Urinary bladder (tissue), 2 donors: ENCODE results near the gene NKX2-3. TPM values are rescaled to one million over a fixed set of nuclear protein-coding genes. Genes with fewer than 3 reads are reported as not detected.

Experiments used
- polyA plus RNA-seq: library from polyadenylated mRNA; stranded (reverse); fragments of 200-250 nt; gene quantifications from one replicate; pipeline ENCODE4 v1.2.3, GENCODE V29; 2013
- total RNA-seq: library from RNA; depleted of rRNA; stranded (reverse); fragments of >200 nt; gene quantifications from one replicate; pipeline ENCODE4 v1.2.3, GENCODE V29; 2014
- donor health status: healthy.

Gene NKX2-3
- total and polyA plus RNA-seq, 2 donors: 0.11 TPM; not detected in 1

Other genes with a start within 250 kb of the NKX2-3 start
- 1.6 TPM for gene CNNM1, start 203.6 kb upstream of the NKX2-3 start, total RNA-seq
- gene CNNM1, start 203.6 kb upstream of the NKX2-3 start, polyA plus RNA-seq: 2.3 TPM
- gene GOT1, start 102.3 kb upstream of the NKX2-3 start, total RNA-seq: 11.6 TPM
- 23.2 TPM for gene GOT1, start 102.3 kb upstream of the NKX2-3 start, polyA plus RNA-seq
- 28.5 TPM for gene SLC25A28, start 87.5 kb downstream of the NKX2-3 start, total RNA-seq
- gene SLC25A28, start 87.5 kb downstream of the NKX2-3 start, polyA plus RNA-seq: 83.4 TPM
- 26.2 TPM for gene ENTPD7, start 126.6 kb downstream of the NKX2-3 start, total RNA-seq
- 7.4 TPM for gene ENTPD7, start 126.6 kb downstream of the NKX2-3 start, polyA plus RNA-seq
- gene COX15, start 199.2 kb downstream of the NKX2-3 start, total RNA-seq: 35.9 TPM
- 20.4 TPM for gene COX15, start 199.2 kb downstream of the NKX2-3 start, polyA plus RNA-seq
- 18.1 TPM for gene CUTC, start 199.3 kb downstream of the NKX2-3 start, total RNA-seq
- 68.7 TPM for gene CUTC, start 199.3 kb downstream of the NKX2-3 start, polyA plus RNA-seq
- 2.3 TPM for gene ABCC2, start 249.7 kb downstream of the NKX2-3 start, total RNA-seq
- 2.4 TPM for gene ABCC2, start 249.7 kb downstream of the NKX2-3 start, polyA plus RNA-seq